Measurements from ENCODE around the gene PTP4A1. TPM values are rescaled to one million over a fixed set of nuclear protein-coding genes. Genes with fewer than 3 reads are reported as not detected.

PTP4A1 gene
- 86.2 to 152 TPM (median 136 TPM) in 5 replicates for total RNA-seq (2022; extraction: Qiagen RNA extraction; ENCODE audit: low read depth)

DNA sequence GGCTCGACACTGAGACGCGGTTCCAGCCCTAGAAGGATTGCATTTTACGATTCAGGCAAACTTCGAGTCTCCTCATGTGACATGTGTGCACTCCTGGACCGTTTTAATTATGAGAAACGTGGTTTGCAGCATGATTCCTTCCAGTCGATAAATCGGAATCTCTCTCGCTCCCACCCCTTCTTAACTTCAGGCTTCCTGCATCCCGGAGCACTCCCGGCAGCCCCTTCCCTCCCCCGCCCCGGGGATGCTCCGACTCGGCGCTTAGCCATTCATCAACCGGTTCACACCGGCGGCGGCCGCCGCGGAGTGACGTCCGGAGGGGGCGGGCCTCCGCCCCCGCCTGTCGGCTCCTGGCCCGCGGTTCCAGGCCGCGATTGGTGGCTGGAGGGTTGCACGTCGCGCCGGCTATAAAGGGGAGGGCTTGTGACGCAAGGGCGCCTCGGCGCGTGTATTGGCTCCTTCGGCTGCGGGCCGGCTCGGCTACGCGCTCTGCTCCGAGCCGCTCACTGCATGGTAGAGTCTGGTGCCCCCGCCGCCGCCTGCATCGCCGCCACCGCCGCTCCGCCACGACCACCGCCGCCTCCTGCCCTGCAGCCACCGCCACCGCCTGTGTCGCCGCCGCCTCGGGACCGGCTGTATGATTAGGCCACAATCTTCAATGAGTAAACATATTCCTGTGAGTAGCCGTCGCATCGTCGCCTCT, at the start of gene PTP4A1, which contains the start of gene LOC128125822:
PTP4A1 (plus strand) TSS at position 437 of the 703 bp plus-strand sequence. CDS start 4,401 bp downstream, outside the sequence.
LOC128125822 (plus strand) TSS at position 437 of the 703 bp plus-strand sequence.

Other genes starting within 250 kb of the PTP4A1 start
- gene PHF3, start 63.3 kb downstream of the PTP4A1 start, total RNA-seq (2022; extraction: Qiagen RNA extraction; ENCODE audit: low read depth): 6.4 to 14.1 TPM (median 10.8 TPM) in 5 replicates